HG03060 (cell line): ENCODE results near the gene CDHR1.

ENCODE experiments used
- ATAC-seq: cut with Tn5 transposase; IDR thresholded peaks from one replicate; pipeline ENCODE4 v1.9.1; 2021; ENCODE audit warnings: low read depth, moderate number of reproducible peaks; ENCODE audit not compliant: unreplicated experiment

The CDHR1 gene

DNA sequence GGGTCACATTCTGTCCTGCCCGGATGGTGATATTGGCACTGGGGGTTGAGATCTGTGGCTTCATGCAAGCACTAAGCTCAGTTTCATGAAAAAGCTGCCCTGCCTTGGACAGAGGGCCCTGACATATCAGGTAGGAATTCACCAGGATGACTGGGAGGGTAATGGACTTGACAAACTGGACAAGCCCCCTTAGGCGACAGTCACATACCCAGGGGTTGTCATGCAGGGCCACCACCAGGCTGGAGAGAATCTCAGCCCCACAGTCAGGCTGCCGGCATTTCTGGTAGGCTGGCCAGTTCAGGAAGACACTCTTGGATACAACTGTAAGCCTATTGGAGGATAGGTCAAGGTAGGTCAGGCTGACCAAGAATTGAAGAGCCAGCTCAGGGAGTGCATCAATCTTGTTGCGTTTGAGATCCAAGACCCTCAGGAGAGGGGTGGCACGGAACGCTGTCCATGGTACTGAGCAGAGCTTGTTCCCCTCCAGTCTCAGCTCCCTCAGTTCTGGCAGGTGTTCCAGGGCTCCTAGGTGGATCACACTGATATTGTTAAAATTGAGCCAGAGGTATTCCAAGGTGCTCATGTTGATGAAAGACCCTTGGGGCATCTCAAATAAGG is 30.2 kb downstream of the CDHR1 start:
- ATAC-seq = no peak

DNA sequence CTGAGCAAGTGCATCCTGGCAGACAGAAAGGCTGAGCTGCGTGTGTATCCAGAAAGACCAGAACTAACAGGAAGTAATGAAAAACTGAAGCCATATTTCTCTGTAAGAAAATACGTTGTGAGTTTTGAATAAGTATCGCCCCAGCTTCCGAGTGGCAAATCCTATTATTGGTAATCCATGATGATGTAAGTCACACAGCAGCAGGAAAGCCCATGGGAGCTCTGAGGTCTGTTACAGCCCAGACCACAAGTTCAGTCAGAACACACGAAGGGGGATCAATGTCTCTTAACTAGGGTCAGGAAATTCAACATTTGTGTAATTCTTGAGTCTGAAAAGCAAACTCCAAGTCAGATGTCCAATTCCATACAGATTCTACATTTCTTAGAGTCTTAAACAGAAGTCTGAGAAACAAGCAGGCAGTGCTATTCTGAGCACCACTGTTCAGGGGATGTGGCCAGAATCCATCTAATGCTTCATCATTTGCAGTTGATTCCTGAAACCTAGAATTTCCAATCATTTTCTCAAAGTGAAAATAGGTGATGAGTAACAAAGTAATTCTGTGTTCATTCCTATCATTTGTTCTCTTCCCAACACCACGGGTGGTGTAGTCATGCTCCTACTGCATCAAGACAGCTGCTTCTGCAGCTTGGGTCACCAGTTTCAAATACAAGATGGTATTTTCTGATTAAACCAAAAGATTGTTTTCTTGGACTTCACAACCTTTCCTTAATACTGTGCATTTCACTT is 31.3 kb downstream of the CDHR1 start, which contains the start of gene LRIT2:
LRIT2 (minus strand) TSS at position 118 of the 747 bp plus-strand sequence; CDS start at position 94, 24 bp downstream.
- ATAC-seq = no peak

GRCh38 chr10:84226616-84227015 is 32.3 kb downstream of the CDHR1 start:
- no peak for ATAC-seq

GRCh38 chr10:84227810-84228209 is 33.5 kb downstream of the CDHR1 start:
- no peak for ATAC-seq

DNA sequence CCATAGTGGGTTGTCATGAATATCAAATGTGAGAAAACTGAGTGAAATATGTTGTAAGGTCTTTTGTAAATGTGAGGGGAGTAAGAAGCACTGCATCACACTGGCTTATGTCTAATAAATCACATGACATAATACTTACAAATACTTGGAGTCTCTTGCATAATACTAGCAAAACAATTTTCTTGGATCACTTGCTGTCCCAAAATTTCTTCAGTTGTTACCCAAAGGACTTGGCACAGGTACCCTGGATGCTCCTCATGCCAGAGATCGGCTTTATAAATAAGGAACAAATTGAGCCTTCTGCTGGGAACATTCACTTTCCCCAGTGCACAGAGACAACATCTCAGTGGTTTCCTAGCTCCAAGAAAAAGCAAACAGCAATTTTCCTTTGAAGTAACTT is 36.0 kb downstream of the CDHR1 start:
- no peak for ATAC-seq

GRCh38 chr10:84232376-84232775 is 38.0 kb downstream of the CDHR1 start:
- no peak for ATAC-seq

DNA sequence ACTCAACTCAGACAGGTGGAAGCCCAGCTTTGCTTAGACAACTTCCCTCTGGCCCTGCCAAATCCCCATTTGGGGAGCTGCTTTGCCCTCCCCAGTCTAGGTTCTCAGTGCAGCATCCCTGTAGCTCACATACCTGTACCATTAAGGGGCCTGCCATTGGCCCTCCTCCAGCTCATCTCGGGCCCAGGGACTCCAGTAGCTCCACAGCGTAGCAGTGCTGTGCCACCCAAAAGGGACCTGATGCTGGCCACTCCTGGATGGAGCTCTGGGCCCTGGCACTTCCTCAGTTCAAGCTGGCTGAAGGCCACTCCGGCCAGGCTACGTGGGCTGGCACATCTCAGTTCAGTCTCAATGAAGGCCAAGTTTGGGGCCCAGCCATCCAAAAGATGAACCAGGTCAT is 39.6 kb downstream of the CDHR1 start:
- no peak for ATAC-seq

- no peak for ATAC-seq
Measured at GRCh38 chr10:84234479-84234878, 40.1 kb downstream of the CDHR1 start.

GRCh38 chr10:84235096-84235495 is 40.8 kb downstream of the CDHR1 start:
- ATAC-seq = no peak

DNA sequence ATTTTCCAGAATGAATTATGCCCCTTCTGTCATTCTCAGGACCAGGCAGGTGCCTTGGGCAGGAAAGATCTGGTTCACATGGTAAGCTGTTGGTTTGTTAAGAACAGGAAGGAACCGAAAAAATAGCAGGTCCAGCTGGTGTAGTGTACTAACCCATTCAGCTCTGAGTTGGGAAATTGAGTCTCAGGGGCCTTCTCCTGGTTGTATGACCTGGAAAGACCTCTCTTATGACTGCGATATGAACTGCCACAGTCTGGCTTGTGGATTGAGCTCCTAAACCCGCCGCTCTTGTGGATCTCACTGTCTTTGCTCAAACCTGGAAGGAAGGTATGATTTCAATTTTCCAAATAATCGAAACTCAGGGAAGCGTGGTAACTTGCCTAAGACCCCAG is 42.5 kb downstream of the CDHR1 start:
- no peak for ATAC-seq

- ATAC-seq = no peak
Measured at GRCh38 chr10:84237199-84238051, 43.1 kb downstream of the CDHR1 start.

DNA sequence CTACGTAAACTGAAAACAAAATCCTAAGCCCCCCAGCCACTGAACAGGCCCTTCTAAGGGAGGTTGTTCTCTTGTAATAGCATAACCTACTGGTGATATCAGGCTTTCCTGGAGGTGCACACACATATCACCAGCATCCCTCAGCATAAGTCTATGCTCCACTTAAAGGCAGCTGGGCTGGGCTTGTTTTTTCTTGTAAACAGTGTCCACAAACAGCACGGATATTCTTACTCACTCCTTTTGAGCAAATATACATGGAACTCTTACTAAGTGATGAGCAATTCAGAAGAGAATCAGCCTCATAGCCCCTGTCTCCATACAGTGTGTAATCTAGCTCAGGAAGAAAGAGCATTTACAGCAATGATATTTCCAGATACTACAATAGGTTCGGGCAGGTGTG is 44.6 kb downstream of the CDHR1 start:
- no peak for ATAC-seq

DNA sequence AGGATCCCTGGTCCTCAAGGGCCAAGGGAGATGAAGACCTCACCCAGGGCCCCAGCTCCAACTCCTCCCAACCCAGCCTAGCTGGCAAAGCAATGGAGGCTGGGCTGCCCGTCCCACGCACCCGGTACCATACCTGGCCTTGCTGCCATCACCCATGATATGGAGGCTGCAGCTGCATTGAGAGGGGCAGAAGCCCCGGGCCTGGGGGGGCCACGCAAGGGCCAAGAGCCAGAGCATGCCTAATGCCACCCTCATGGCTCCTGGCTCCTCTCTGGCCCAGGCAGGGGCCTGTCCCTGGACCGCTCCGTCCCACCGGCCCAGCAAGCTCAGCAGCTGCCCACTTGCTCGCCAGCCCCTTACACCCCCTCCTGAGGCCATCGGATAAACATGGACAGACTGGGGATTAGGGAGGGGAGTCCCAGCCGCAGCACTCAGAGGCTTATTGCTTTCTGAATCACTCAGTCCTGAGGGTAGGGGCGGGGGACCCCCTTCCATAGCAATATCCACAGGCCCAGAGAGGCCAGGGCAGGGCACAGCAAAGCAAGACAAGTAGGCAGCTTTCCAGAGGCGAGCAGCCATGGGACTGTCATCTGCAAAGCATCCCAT is 47.0 kb downstream of the CDHR1 start, which contains the start of gene LRIT1:
LRIT1 (minus strand) TSS at position 362 of the 606 bp plus-strand sequence; CDS start at position 255, 107 bp downstream.
- ATAC-seq = no peak

GRCh38 chr10:84243759-84244158 is 49.4 kb downstream of the CDHR1 start:
- no peak for ATAC-seq

GRCh38 chr10:84244651-84245270 is 50.4 kb downstream of the CDHR1 start, which contains the start of gene RGR:
TSS of gene RGR (plus strand) at chr10:84245053. CDS start at chr10:84245091, 38 bp downstream.
- no peak for ATAC-seq

GRCh38 chr10:84247496-84247895 is 53.2 kb downstream of the CDHR1 start:
- no peak for ATAC-seq

DNA sequence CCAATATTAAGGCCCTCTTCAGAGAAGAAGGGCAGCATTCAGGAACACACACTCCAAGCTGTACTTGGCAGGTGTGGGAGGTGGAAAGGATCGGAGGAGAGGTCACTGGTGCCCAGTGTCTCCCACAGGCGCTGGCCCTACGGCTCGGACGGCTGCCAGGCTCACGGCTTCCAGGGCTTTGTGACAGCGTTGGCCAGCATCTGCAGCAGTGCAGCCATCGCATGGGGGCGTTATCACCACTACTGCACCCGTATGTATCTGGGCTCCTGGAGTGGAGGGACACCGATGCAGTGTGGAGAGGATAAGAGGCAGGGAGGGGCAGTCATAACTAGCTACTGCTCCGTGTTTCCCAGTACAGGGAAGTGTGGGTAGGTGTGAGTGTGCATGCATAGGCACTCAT is 54.5 kb downstream of the CDHR1 start:
- ATAC-seq = no peak

DNA sequence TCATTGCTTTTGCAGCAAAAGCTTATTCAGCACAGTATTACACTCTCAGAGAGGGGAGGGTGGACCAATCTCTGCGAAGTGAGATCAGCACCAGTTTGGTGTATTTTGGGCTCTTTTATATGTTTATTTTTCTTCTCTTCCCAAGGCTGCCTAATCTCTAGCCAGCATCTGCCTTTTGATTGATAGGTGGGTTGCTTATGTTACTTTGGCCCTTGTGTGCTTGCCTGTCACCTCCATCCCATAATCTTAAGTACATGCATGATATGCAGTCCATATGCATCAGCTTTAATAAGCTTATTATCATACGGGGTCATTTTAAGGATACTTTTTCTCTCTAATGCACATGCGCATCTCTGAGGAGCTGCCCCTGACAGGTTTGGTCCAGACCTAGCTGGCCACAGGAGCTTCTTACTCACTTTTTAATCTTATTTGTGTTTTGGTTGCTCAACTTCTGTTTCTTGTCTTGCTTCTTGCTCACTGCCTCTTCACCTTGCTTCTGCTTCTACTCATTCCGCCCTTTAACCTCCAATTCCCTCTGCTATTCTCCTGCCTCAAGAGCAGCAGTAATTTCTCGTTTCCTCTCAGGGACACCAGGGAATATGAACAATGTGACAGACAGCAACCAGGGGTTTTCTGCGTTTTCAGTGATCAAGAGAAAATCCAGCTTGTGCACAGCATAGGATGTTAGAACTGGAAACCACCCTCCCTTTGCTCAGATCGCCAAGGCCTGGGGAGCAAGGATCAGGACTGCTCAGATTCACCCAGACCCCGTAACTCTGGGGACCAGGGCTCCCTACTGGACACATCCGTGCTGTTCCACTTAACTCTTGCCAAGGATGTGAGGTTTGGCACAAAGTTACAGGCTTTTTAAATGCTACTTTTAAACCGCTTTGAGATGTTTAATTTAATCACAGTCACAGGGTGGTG is 60.5 kb downstream of the CDHR1 start:
- no peak for ATAC-seq
